Cardiac ventricle fibroblast (primary cell): ENCODE data around the gene FAM25G. TPM values are rescaled to one million over a fixed set of nuclear protein-coding genes. Genes with fewer than 3 reads are reported as not detected.

Experiments
- total RNA-seq: library from RNA; depleted of rRNA; stranded (reverse); fragments of >200 nt; gene quantifications from 2 replicates; pipeline ENCODE4 v1.2.3, GENCODE V29; 2015

FAM25G gene
- not detected in 2 replicates for total RNA-seq

DNA sequence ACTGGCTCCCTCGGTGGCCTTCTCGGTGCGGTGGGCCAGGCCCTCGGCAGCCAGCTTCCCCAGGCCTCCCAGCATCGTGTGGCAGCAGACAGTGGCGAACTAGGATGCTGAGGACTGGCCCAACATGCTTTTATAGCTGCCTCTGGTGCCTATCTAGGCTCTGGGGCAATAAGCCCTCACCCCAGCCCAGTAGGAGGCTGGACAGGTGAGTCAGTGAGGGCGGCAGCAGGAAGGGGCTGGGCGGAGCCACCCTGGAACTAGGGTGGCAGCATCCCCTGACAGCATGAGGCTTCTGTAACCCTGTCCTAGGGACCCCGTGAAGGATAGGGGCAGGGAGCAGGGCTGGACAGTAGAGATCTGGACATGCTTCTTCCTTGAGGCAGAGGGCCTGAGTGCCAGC lies at the start of gene FAM25G:
TSS of gene FAM25G (minus strand) at position 101 of the 400 bp plus-strand sequence. CDS start at position 75, 26 bp downstream.

DNA sequence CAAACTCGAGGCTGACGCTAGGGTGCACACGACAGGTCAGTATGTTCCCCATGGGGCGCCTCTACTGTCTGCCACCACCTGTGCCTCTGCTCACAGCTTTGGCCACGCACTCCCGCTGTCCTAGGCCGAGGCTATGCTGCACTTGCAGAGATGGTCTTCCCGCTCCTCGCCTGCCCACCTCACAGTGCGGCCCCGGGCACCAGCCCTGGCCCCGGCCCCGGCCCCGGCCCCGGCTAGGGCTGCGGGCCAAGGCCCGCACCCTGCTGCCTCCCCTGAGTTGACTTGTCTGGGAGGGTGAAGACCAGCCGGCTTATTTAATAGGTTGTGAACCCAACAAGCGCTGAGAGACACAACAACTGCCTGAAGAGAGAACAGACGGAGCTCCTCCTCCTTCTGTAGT lies 32.0 kb upstream of the FAM25G start, which contains the start of gene AGAP9:
TSS of gene AGAP9 (minus strand) at position 164 of the 400 bp plus-strand sequence. CDS start at position 52, 112 bp downstream.

DNA sequence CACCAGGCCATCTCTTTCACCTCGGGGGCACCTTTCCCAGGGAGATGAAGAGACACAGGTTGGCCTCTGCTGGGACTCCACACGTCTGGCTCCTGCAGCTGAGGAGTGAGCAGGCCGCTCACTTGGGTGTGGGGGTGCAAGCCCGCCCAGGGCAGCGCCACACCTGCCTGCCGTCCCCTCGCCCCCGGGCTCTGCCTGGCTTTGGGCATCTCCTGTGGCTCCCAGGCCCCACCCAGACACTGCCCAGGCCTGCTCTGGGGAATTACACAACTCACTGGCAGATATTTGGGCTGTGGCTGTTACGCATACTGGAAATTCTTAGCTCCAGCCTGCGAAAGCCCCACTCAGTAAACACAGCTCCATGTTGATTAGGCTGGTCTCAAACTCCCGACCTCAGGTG lies 7.6 kb downstream of the FAM25G start, which contains the start of gene ANXA8:
TSS of gene ANXA8 (minus strand) at position 193 of the 400 bp plus-strand sequence. CDS start at position 11, 182 bp downstream.

Other genes starting within 250 kb of the FAM25G start
- gene GDF10, start 191.5 kb downstream of the FAM25G start, total RNA-seq = 0.12 and 0.15 TPM in 2 replicates
- not detected in 2 replicates for gene GDF2, start 169.2 kb downstream of the FAM25G start, total RNA-seq
- gene RBP3, start 143.3 kb downstream of the FAM25G start, total RNA-seq = not detected in 2 replicates
- gene ZNF488, start 107.4 kb downstream of the FAM25G start, total RNA-seq = 0.06 TPM in 1 of 2 replicates, not detected in the other
- not detected in 2 replicates for gene ANXA8, start 7.6 kb downstream of the FAM25G start, total RNA-seq
- 1.8 and 2.1 TPM in 2 replicates for gene AGAP9, start 31.9 kb upstream of the FAM25G start, total RNA-seq